GM23338 (cell line): ENCODE measurements around the gene JPH4. TPM values are rescaled to one million over a fixed set of nuclear protein-coding genes. Genes with fewer than 3 reads are reported as not detected.

Experiments
- ATAC-seq: fragments of 200-7000 bp; cut with Tn5 transposase; 3 replicates; pipeline ENCODE4 v1.9.1; 2020
- DNase-seq: peaks from one replicate; pipeline ENCODE4 v3.0.0-alpha.2; 2015; ENCODE audit warnings: low spot score
- H2AFZ ChIP-seq: fragments of 200-600 bp; sonication (generic); 2 replicates; pipeline ENCODE4 v1.8.0; 2016; ENCODE audit warnings: antibody characterized with exemption, mild to moderate bottlenecking, moderate library complexity
- H3F3A ChIP-seq: fragments of 200-600 bp; sonication (generic); replicated peaks from 2 replicates; pipeline ENCODE4 v1.8.0; 2017; ENCODE audit warnings: antibody characterized with exemption, mixed run types, low read depth
- H3K27ac ChIP-seq: fragments of 200-600 bp; sonication (generic); 2 replicates; pipeline ENCODE4 v1.6.1; 2016; ENCODE audit warnings: low read depth
- H3K27me3 ChIP-seq: fragments of 200-600 bp; sonication (generic); 2 replicates; pipeline ENCODE4 v1.8.0; 2016; ENCODE audit warnings: mild to moderate bottlenecking, mixed run types, moderate library complexity; ENCODE audit not compliant: insufficient read depth
- H3K36me3 ChIP-seq: fragments of 200-600 bp; sonication (generic); 2 replicates; pipeline ENCODE4 v1.8.0; 2016; ENCODE audit warnings: mild to moderate bottlenecking; ENCODE audit not compliant: insufficient read depth
- H3K4me1 ChIP-seq: fragments of 200-600 bp; sonication (generic); 2 replicates; pipeline ENCODE4 v1.8.0; 2016; ENCODE audit warnings: mild to moderate bottlenecking, moderate library complexity; ENCODE audit not compliant: insufficient read depth
- H3K4me2 ChIP-seq: fragments of 200-600 bp; sonication (generic); 2 replicates; pipeline ENCODE4 v1.7.1; 2017; ENCODE audit warnings: mixed run types
- H3K4me3 ChIP-seq: fragments of 200-600 bp; sonication (generic); 2 replicates; pipeline ENCODE4 v1.6.1; 2016; ENCODE audit warnings: mixed run types
- H3K79me2 ChIP-seq: fragments of 200-600 bp; sonication (generic); replicated peaks from 2 replicates; pipeline ENCODE4 v1.8.0; 2017; ENCODE audit warnings: mild to moderate bottlenecking; ENCODE audit not compliant: insufficient read depth
- H3K9me2 ChIP-seq: fragments of 200-600 bp; sonication (generic); 2 replicates; pipeline ENCODE4 v1.8.0; 2017; ENCODE audit not compliant: insufficient read depth
- H4K20me1 ChIP-seq: fragments of 200-600 bp; sonication (generic); replicated peaks from 2 replicates; pipeline ENCODE4 v1.8.0; 2017; ENCODE audit warnings: mild to moderate bottlenecking; ENCODE audit not compliant: insufficient read depth
- H3K27ac Mint-ChIP-seq: 2 replicates; pipeline ENCODE4 v1.8.0; 2020; ENCODE audit warnings: inconsistent platforms, mild to moderate bottlenecking, moderate library complexity, mixed read lengths
- H3K27me3 Mint-ChIP-seq: 3 replicates; pipeline ENCODE4 v1.8.0; 2022; ENCODE audit warnings: low read depth, mild to moderate bottlenecking, moderate library complexity, mixed read lengths, inconsistent platforms; ENCODE audit not compliant: insufficient read depth, poor library complexity
- H3K36me3 Mint-ChIP-seq: 3 replicates; pipeline ENCODE4 v1.8.0; 2021; ENCODE audit warnings: low read depth, mild to moderate bottlenecking, inconsistent platforms, moderate library complexity, mixed read lengths
- H3K4me1 Mint-ChIP-seq: 3 replicates; pipeline ENCODE4 v1.8.0; 2020; ENCODE audit warnings: mild to moderate bottlenecking, inconsistent platforms, mixed read lengths
- H3K4me3 Mint-ChIP-seq: 3 replicates; pipeline ENCODE4 v1.8.0; 2021; ENCODE audit warnings: moderate library complexity, mild to moderate bottlenecking, inconsistent platforms, mixed read lengths
- H3K9me3 Mint-ChIP-seq: 3 replicates; pipeline ENCODE4 v1.8.0; 2020; ENCODE audit warnings: moderate library complexity, mild to moderate bottlenecking, inconsistent platforms, mixed read lengths
- CTCF ChIP-seq, 2 experiments: fragments of 200-600 bp in 1 of 2; sonication (generic) in 1 of 2; conservative IDR thresholded peaks; 2 replicates each; pipeline versions ENCODE4 v1.5.1 to v1.6.1; 2016 to 2017; ENCODE audit warnings: antibody characterized with exemption in 2 of 2, low read depth in 2 of 2, mild to moderate bottlenecking in 2 of 2, moderate library complexity in 1 of 2
- ETS1 ChIP-seq: IDR thresholded peaks from 2 replicates; pipeline ENCODE4 v1.6.1; 2016; ENCODE audit warnings: antibody characterized with exemption
- EZH2 ChIP-seq: fragments of 200-600 bp; sonication (generic); IDR thresholded peaks from one replicate; pipeline ENCODE4 v1.8.0; 2017; ENCODE audit warnings: antibody characterized with exemption, mild to moderate bottlenecking, low read depth; ENCODE audit not compliant: unreplicated experiment
- JUNB ChIP-seq: IDR thresholded peaks from one replicate; pipeline ENCODE4 v1.6.1; 2016; ENCODE audit warnings: antibody characterized with exemption; ENCODE audit not compliant: unreplicated experiment
- POLR2AphosphoS5 ChIP-seq: IDR thresholded peaks from 2 replicates; pipeline ENCODE4 v1.6.1; 2016; ENCODE audit warnings: antibody characterized with exemption, low read depth
- STAT1 ChIP-seq: IDR thresholded peaks from one replicate; pipeline ENCODE4 v1.6.1; 2016; ENCODE audit warnings: antibody characterized with exemption; ENCODE audit not compliant: unreplicated experiment
- ZNF114 ChIP-seq: fragments of 250-450 bp; sonication (Bioruptor Pico); IDR thresholded peaks from 2 replicates; pipeline ENCODE4 v1.5.0; 2020; ENCODE audit warnings: mild to moderate bottlenecking, moderate library complexity
- ZNF331 ChIP-seq: fragments of 250-450 bp; sonication (Bioruptor Pico); IDR thresholded peaks from 2 replicates; pipeline ENCODE4 v1.5.0; 2020; ENCODE audit warnings: low read depth, mild to moderate bottlenecking, moderate library complexity
- ZNF462 ChIP-seq: fragments of 250-450 bp; sonication (Bioruptor Pico); IDR thresholded peaks from 2 replicates; pipeline ENCODE4 v1.5.0; 2020; ENCODE audit warnings: mild to moderate bottlenecking, moderate library complexity
- polyA plus RNA-seq: library from polyadenylated mRNA; unstranded; fragments of >200 nt; fragmentation: Nextera tagmentation; extraction: Ambion mirVana; gene quantifications from 2 replicates; pipeline ENCODE4 v1.2.1, GENCODE V29; 2016
- total RNA-seq: library from RNA; depleted of rRNA; stranded (reverse); fragments of >200 nt; shearing (Covaris generic); gene quantifications from 2 replicates; pipeline ENCODE4 v1.2.3, GENCODE V29; 2014

The JPH4 gene
- total and polyA plus RNA-seq, 2 experiments from 2014 or later, result 11.0 to 29.9 TPM

- Histone ChIP-seq H3K4me2 (no peak overlapping the region), H3K9me2 (peaks cover 8% of the 10 kb centered on the region; the same call in 1 of the 2 replicates), H3K4me3 (no peak overlapping the region), H3K27ac (no peak overlapping the region), H3K79me2 (no peaks in the 10 kb centered on the region), H4K20me1 (no peaks in the 10 kb centered on the region), H3K4me1 (no peaks in the 10 kb centered on the region), H2AFZ (no peak overlapping the region), H3K27me3 (no peaks in the 10 kb centered on the region), H3K36me3 (no peaks in the 10 kb centered on the region), H3F3A (no peaks in the 10 kb centered on the region)
- Mint-ChIP-seq H3K27me3 (peaks cover 6% of the 10 kb centered on the region), H3K4me3 (no peak overlapping the region), H3K36me3 (no peaks in the 10 kb centered on the region; the same call in 2 of the 3 replicates), H3K27ac (no peak overlapping the region), H3K4me1 (no peaks in the 10 kb centered on the region; the same call in 2 of the 3 replicates), H3K9me3 (peaks cover 3% of the 10 kb centered on the region; the same call in 2 of the 3 replicates)
- ATAC-seq (no peak), DNase-seq (no peak)
- no peak for TF ChIP-seq STAT1
- no peak for TF ChIP-seq ETS1
- TF ChIP-seq CTCF (conservative IDR thresholded peaks at IDR 0.05; ENCODE audit: low read depth in 2 of 2), result no peak
- TF ChIP-seq ZNF331 (CRISPR knock-in tag), result no peak
- no peak for TF ChIP-seq JUNB
- TF ChIP-seq POLR2AphosphoS5, result no peak
Observed at GRCh38 chr14:23604148-23604547, 25.6 kb upstream of the JPH4 start.

- H3K4me1 Mint-ChIP-seq, result no peaks in the 10 kb centered on the region; the same call in 2 of the 3 replicates
- no peak overlapping the region for H2AFZ ChIP-seq
- H3K27me3 ChIP-seq, result no peaks in the 10 kb centered on the region
- H3K79me2 ChIP-seq, result no peaks in the 10 kb centered on the region
- DNase-seq (no peak), ATAC-seq (no peak)
- H3K4me3 Mint-ChIP-seq, result no peak overlapping the region
- TF ChIP-seq ZNF331 (CRISPR knock-in tag) (no peak), ZNF114 (no peak), JUNB (no peak), ZNF462 (CRISPR knock-in tag) (no peak), EZH2 (no peak), CTCF (conservative IDR thresholded peaks at IDR 0.05; ENCODE audit: low read depth in 2 of 2) (no peak)
- no peaks in the 10 kb centered on the region for H3F3A ChIP-seq
- H3K9me2 ChIP-seq, result 0 out of 2 replicates have a peak, but pooled peaks cover 3% of the 10 kb centered on the region
- no peak overlapping the region for H3K4me2 ChIP-seq
- no peaks in the 10 kb centered on the region; the same call in 2 of the 3 replicates for H3K9me3 Mint-ChIP-seq
- no peaks in the 10 kb centered on the region; the same call in 2 of the 3 replicates for H3K36me3 Mint-ChIP-seq
- H4K20me1 ChIP-seq, result no peaks in the 10 kb centered on the region
- no peaks in the 10 kb centered on the region for H3K36me3 ChIP-seq
- H3K27ac Mint-ChIP-seq, result no peak overlapping the region
- no peak overlapping the region for H3K27ac ChIP-seq
- H3K27me3 Mint-ChIP-seq, result peaks cover 4% of the 10 kb centered on the region
- no peaks in the 10 kb centered on the region for H3K4me1 ChIP-seq
- H3K4me3 ChIP-seq, result no peak overlapping the region
Observed at GRCh38 chr14:23603103-23603502, 24.5 kb upstream of the JPH4 start.
